HL-60 (cell line): ENCODE measurements around the gene DNAH10.

ENCODE experiments used
- DNase-seq, 2 experiments: peaks; one replicate each; pipeline ENCODE4 v3.0.0-alpha.2; 2010 to 2020; ENCODE audit warnings: low read depth in 1 of 2, low spot score in 1 of 2
- H3K27ac ChIP-seq: fragments of 250-450 bp; sonication (Bioruptor Pico); replicated peaks from 2 replicates; pipeline ENCODE4 v1.5.1; 2020; ENCODE audit warnings: mild to moderate bottlenecking, moderate library complexity
- H3K27me3 ChIP-seq: fragments of 250-450 bp; sonication (Bioruptor Pico); 2 replicates; pipeline ENCODE4 v1.5.1; 2021; ENCODE audit warnings: mild to moderate bottlenecking, moderate library complexity; ENCODE audit not compliant: insufficient read depth, poor library complexity, severe bottlenecking
- H3K4me3 ChIP-seq: replicated peaks from 2 replicates; pipeline ENCODE4 v1.5.1; 2011; ENCODE audit warnings: mild to moderate bottlenecking, control low read depth, low read length; ENCODE audit not compliant: insufficient read depth
- CTCF ChIP-seq: IDR thresholded peaks from one replicate; pipeline ENCODE4 v1.5.1; 2011; ENCODE audit warnings: low read length, control low read depth, inconsistent platforms; ENCODE audit not compliant: insufficient read depth
- GABPA ChIP-seq: IDR thresholded peaks from 2 replicates; pipeline ENCODE4 v1.6.1; 2012; ENCODE audit warnings: low read depth
- POLR2AphosphoS5 ChIP-seq: IDR thresholded peaks from 2 replicates; pipeline ENCODE4 v1.6.1; 2012; ENCODE audit warnings: low read depth
- REST ChIP-seq: IDR thresholded peaks from 2 replicates; pipeline ENCODE4 v1.6.1; 2012; ENCODE audit warnings: low read depth; ENCODE audit not compliant: insufficient replicate concordance
- SPI1 ChIP-seq: IDR thresholded peaks from 2 replicates; pipeline ENCODE4 v1.6.1; 2012; ENCODE audit warnings: low read depth, mild to moderate bottlenecking, borderline replicate concordance

The DNAH10 gene

GRCh38 chr12:123905319-123905925 is 143.3 kb downstream of the DNAH10 start:
- Histone ChIP-seq H3K27me3 (no peaks in the 10 kb centered on the region), H3K4me3 (no peak overlapping the region), H3K27ac (no peak overlapping the region)
- TF ChIP-seq CTCF, result peak; percentile 64
- no peak for TF ChIP-seq REST
- TF ChIP-seq POLR2AphosphoS5, result no peak
- TF ChIP-seq GABPA, result no peak
- no peak for TF ChIP-seq SPI1
- DNase-seq, result peak; percentile 35 to 52

DNA sequence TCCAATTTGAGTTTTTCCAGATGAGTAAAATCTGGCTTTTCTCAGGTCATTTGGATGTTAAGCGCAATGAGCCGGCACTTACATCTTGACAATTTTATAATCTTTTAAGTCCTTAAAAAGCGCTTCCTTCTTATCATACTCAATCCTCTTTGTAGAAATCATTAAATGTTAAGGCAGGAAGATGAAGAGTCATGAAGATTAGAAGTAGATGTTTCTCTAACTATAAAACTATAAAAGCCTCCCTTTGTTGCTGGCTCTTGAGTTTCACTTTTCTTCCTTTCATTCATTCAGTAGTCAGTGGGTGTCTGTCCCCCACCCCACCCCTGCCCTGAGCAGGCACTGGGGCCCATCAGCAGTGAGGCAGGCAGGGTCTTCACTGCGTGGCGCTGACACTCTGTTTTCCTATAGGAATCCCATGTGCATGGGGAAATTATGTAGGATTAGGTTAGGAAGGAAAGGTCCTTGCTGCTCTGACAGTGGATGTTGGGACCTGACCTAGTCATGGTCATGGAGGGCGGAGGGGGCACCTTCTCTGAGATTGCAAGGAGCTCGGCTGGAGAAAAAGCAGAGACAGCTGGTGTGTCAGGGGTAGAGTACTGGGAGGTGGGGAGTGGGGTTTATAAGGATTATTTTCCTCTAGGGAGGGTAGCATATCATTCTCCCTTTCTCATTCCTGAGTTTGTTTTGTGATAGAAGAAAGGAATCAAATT is 144.8 kb downstream of the DNAH10 start:
- no peak for DNase-seq
- Histone ChIP-seq H3K27ac (no peak overlapping the region), H3K27me3 (no peaks in the 10 kb centered on the region), H3K4me3 (no peak overlapping the region)
- TF ChIP-seq CTCF, result no peak
- TF ChIP-seq GABPA, result no peak
- TF ChIP-seq POLR2AphosphoS5, result no peak
- no peak for TF ChIP-seq REST
- TF ChIP-seq SPI1, result no peak

- Histone ChIP-seq H3K27ac (no peak overlapping the region), H3K4me3 (no peak overlapping the region), H3K27me3 (no peaks in the 10 kb centered on the region)
- DNase-seq, result no peak
- TF ChIP-seq REST (no peak), GABPA (no peak), POLR2AphosphoS5 (no peak), SPI1 (no peak), CTCF (no peak)
These were observed 145.8 kb downstream of the DNAH10 start for GRCh38 chr12:123907726-123908476.
